SK-N-SH (cell line): Measurements from ENCODE around the gene MTFMT. TPM values are rescaled to one million over a fixed set of nuclear protein-coding genes. Genes with fewer than 3 reads are reported as not detected.

ENCODE experiments used
- CTCF ChIA-PET: fragments of 300-600, 350-600 bp; formaldehyde crosslinking; extraction: SDS; loops from one replicate; lab custom pipeline; 2021; lab: Yijun Ruan, JAX
- POLR2A ChIA-PET: fragments of 350-600 bp; sonication (Branson Sonifier 250); formaldehyde crosslinking; extraction: SDS; loops from one replicate; lab custom pipeline; 2020; ENCODE audit warnings: antibody characterized with exemption, inconsistent platforms; lab: Yijun Ruan, JAX
- DNase-seq: peaks from one replicate; pipeline ENCODE4 v3.0.0; 2012
- H2AFZ ChIP-seq: fragments of 200-600 bp; sonication (generic); 2 replicates; pipeline ENCODE4 v1.8.1; 2016; ENCODE audit warnings: antibody characterized with exemption, mild to moderate bottlenecking, low read depth
- H3F3A ChIP-seq: fragments of 200-600 bp; sonication (generic); replicated peaks from 2 replicates; pipeline ENCODE3; 2016; ENCODE audit warnings: antibody characterized with exemption, mild to moderate bottlenecking; ENCODE audit not compliant: insufficient read depth
- H3K27ac ChIP-seq, 2 experiments: fragments of 200-500 bp in 1 of 2; fragments of 200-600 bp in 1 of 2; sonication (Bioruptor generic) in 1 of 2; sonication (generic), shearing (Covaris generic) in 1 of 2; 2 replicates each; pipeline versions ENCODE4 v1.5.1 to v1.6.1; 2014 to 2016; ENCODE audit warnings: low read depth in 2 of 2, inconsistent platforms in 1 of 2, low read length in 1 of 2, mild to moderate bottlenecking in 1 of 2, mixed read lengths in 1 of 2
- H3K27me3 ChIP-seq: fragments of 200-600 bp; sonication (generic), shearing (Covaris generic); 2 replicates; pipeline ENCODE4 v1.6.1; 2016; ENCODE audit warnings: mixed run types; ENCODE audit not compliant: insufficient read depth
- H3K36me3 ChIP-seq, 2 experiments: fragments of 200-500 bp in 1 of 2; fragments of 200-600 bp in 1 of 2; sonication (Bioruptor generic) in 1 of 2; sonication (generic) in 1 of 2; replicated peaks in 1 of 2; 2 replicates each; pipeline versions ENCODE3 to v1.5.1; 2014 to 2016; ENCODE audit warnings: low read length in 1 of 2, mild to moderate bottlenecking in 1 of 2; ENCODE audit not compliant: insufficient read depth in 2 of 2, control insufficient read depth in 1 of 2
- H3K4me1 ChIP-seq, 2 experiments: fragments of 200-500 bp in 1 of 2; fragments of 200-600 bp in 1 of 2; sonication (Bioruptor generic) in 1 of 2; sonication (generic), shearing (Covaris generic) in 1 of 2; 2 replicates each; pipeline versions ENCODE4 v1.5.1 to v1.6.1; 2014 to 2016; ENCODE audit warnings: low read depth in 1 of 2, low read length in 1 of 2, mixed run types in 1 of 2; ENCODE audit not compliant: insufficient read depth in 2 of 2, control insufficient read depth in 1 of 2
- H3K4me2 ChIP-seq: fragments of 200-600 bp; sonication (generic), shearing (Covaris generic); 2 replicates; pipeline ENCODE4 v1.6.1; 2017; ENCODE audit warnings: mixed run types
- H3K4me3 ChIP-seq, 2 experiments: fragments of 200-500 bp in 1 of 2; fragments of 200-600 bp in 1 of 2; sonication (Bioruptor generic) in 1 of 2; sonication (generic), shearing (Covaris generic) in 1 of 2; 2 replicates each; pipeline versions ENCODE4 v1.5.1 to v1.8.1; 2014 to 2016; ENCODE audit warnings: low read depth in 2 of 2, inconsistent platforms in 1 of 2, low read length in 1 of 2, mild to moderate bottlenecking in 1 of 2, mixed read lengths in 1 of 2, moderate library complexity in 1 of 2
- H3K79me2 ChIP-seq: fragments of 200-600 bp; sonication (generic); 2 replicates; pipeline ENCODE4 v1.8.1; 2017; ENCODE audit warnings: mild to moderate bottlenecking; ENCODE audit not compliant: insufficient read depth
- H3K9ac ChIP-seq: fragments of 200-600 bp; sonication (generic); 2 replicates; pipeline ENCODE4 v1.6.1; 2017; ENCODE audit warnings: mixed run types
- H3K9me2 ChIP-seq: fragments of 200-600 bp; sonication (generic); 2 replicates; pipeline ENCODE4 v1.6.1; 2017; ENCODE audit warnings: mixed run types
- H3K9me3 ChIP-seq: fragments of 200-600 bp; sonication (generic); 2 replicates; pipeline ENCODE4 v1.6.1; 2017; ENCODE audit warnings: mixed run types, mild to moderate bottlenecking, moderate library complexity
- H4K20me1 ChIP-seq: fragments of 200-600 bp; sonication (generic); 2 replicates; pipeline ENCODE4 v1.6.1; 2017; ENCODE audit warnings: mild to moderate bottlenecking, mixed run types; ENCODE audit not compliant: insufficient read depth
- EP300 ChIP-seq, 2 experiments: IDR thresholded peaks; 2 replicates each; pipeline versions ENCODE4 v1.4.0 to v1.6.1; 2012; ENCODE audit warnings: borderline replicate concordance in 1 of 2, low read depth in 1 of 2, low read length in 1 of 2
- FOSL2 ChIP-seq: IDR thresholded peaks from 2 replicates; pipeline ENCODE4 v1.4.0; 2012; ENCODE audit warnings: low read depth, mild to moderate bottlenecking, moderate library complexity, borderline replicate concordance
- GABPA ChIP-seq: IDR thresholded peaks from 2 replicates; pipeline ENCODE4 v1.4.0; 2012; ENCODE audit warnings: low read depth, mild to moderate bottlenecking
- GATA2 ChIP-seq: sonication (generic); formaldehyde crosslinking; IDR thresholded peaks from 2 replicates; pipeline ENCODE4 v1.5.0; 2020; ENCODE audit warnings: mild to moderate bottlenecking, missing genetic modification reagents
- JUND ChIP-seq: IDR thresholded peaks from 2 replicates; pipeline ENCODE4 v1.4.0; 2012
- NFIC ChIP-seq: IDR thresholded peaks from 2 replicates; pipeline ENCODE4 v1.4.0; 2012; ENCODE audit warnings: borderline replicate concordance
- POLR2AphosphoS5 ChIP-seq: IDR thresholded peaks from 2 replicates; pipeline ENCODE4 v1.6.1; 2012; ENCODE audit warnings: low read depth, low read length
- RCOR1 ChIP-seq: fragments of 150-350 bp; IDR thresholded peaks from 2 replicates; pipeline ENCODE4 v1.6.1; 2017; ENCODE audit warnings: antibody characterized with exemption, low read length
- RXRA ChIP-seq: IDR thresholded peaks from 2 replicates; pipeline ENCODE4 v1.4.0; 2012; ENCODE audit warnings: low read depth, mild to moderate bottlenecking, borderline replicate concordance
- SMC3 ChIP-seq: IDR thresholded peaks from 2 replicates; pipeline ENCODE4 v1.6.1; 2012; ENCODE audit warnings: low read depth, low read length, improper control_type of control experiment
- TEAD4 ChIP-seq: IDR thresholded peaks from 2 replicates; pipeline ENCODE4 v1.4.0; 2012; ENCODE audit warnings: mild to moderate bottlenecking, borderline replicate concordance; ENCODE audit not compliant: insufficient read depth
- WGBS: methylation state at CpG from one replicate; pipeline ENCODE4 v1.1.6; 2017; ENCODE audit warnings: low lambda C conversion rate; 5-methylcytosine and 5-hydroxymethylcytosine counted together
- polyA plus RNA-seq, 3 experiments: library from polyadenylated mRNA; depleted of rRNA; stranded (reverse); fragments of >200 nt; gene quantifications; 2 replicates each; pipeline ENCODE4 v1.2.3, GENCODE V29; 2012
- TF ChIP-seq, protein P1 (sequence below): IDR thresholded peaks from 2 replicates; pipeline ENCODE4; 2012
- TF ChIP-seq, protein P2 (sequence below): IDR thresholded peaks from 2 replicates; pipeline ENCODE4 v1.4.0; 2012; ENCODE audit warnings: low read depth, borderline replicate concordance
- TF ChIP-seq, protein P3 (sequence below): IDR thresholded peaks from 2 replicates; pipeline ENCODE4 v1.6.1; 2012; ENCODE audit warnings: mild to moderate bottlenecking, low read depth, low read length, moderate library complexity
- TF ChIP-seq, protein P4 (sequence below): fragments of 150-350 bp; IDR thresholded peaks from 2 replicates; pipeline ENCODE4 v1.6.1; 2016; ENCODE audit warnings: mild to moderate bottlenecking, low read depth, low read length
- TF ChIP-seq, protein P5 (sequence below): fragments of 200-600 bp; sonication (generic); IDR thresholded peaks from 2 replicates; pipeline ENCODE4 v1.6.1; 2017; ENCODE audit warnings: antibody characterized with exemption, mild to moderate bottlenecking, moderate library complexity

Gene MTFMT
- polyA plus RNA-seq, 1 of the 3 experiments (the other 2 are of a cell fraction): 12.1 TPM

DNA sequence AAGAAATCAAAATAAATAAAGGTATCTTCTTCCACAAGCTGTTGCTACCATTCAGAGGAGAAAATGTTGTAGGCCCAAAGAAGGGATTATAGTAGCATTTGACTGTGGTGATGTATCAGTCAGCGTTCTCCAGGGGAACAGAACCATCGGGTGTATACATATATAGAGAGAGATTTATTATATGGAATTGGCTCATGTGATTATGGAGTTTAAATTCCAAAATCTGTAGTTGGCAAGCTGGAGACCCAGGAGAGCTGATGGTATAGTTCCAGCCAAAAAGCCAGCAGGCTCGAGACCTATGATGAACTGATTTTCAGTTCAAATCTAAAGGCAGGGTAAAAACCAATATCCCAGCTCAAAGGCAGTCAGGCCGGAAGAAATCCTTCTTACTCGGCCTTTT lies 32.4 kb downstream of the MTFMT start (continued):
- TF ChIP-seq, protein P1, sequence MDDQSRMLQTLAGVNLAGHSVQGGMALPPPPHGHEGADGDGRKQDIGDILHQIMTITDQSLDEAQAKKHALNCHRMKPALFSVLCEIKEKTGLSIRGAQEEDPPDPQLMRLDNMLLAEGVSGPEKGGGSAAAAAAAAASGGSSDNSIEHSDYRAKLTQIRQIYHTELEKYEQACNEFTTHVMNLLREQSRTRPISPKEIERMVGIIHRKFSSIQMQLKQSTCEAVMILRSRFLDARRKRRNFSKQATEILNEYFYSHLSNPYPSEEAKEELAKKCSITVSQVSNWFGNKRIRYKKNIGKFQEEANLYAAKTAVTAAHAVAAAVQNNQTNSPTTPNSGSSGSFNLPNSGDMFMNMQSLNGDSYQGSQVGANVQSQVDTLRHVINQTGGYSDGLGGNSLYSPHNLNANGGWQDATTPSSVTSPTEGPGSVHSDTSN: no peak
- TF ChIP-seq, protein P2, sequence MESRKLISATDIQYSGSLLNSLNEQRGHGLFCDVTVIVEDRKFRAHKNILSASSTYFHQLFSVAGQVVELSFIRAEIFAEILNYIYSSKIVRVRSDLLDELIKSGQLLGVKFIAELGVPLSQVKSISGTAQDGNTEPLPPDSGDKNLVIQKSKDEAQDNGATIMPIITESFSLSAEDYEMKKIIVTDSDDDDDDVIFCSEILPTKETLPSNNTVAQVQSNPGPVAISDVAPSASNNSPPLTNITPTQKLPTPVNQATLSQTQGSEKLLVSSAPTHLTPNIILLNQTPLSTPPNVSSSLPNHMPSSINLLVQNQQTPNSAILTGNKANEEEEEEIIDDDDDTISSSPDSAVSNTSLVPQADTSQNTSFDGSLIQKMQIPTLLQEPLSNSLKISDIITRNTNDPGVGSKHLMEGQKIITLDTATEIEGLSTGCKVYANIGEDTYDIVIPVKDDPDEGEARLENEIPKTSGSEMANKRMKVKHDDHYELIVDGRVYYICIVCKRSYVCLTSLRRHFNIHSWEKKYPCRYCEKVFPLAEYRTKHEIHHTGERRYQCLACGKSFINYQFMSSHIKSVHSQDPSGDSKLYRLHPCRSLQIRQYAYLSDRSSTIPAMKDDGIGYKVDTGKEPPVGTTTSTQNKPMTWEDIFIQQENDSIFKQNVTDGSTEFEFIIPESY: no peak
- TF ChIP-seq, protein P3, sequence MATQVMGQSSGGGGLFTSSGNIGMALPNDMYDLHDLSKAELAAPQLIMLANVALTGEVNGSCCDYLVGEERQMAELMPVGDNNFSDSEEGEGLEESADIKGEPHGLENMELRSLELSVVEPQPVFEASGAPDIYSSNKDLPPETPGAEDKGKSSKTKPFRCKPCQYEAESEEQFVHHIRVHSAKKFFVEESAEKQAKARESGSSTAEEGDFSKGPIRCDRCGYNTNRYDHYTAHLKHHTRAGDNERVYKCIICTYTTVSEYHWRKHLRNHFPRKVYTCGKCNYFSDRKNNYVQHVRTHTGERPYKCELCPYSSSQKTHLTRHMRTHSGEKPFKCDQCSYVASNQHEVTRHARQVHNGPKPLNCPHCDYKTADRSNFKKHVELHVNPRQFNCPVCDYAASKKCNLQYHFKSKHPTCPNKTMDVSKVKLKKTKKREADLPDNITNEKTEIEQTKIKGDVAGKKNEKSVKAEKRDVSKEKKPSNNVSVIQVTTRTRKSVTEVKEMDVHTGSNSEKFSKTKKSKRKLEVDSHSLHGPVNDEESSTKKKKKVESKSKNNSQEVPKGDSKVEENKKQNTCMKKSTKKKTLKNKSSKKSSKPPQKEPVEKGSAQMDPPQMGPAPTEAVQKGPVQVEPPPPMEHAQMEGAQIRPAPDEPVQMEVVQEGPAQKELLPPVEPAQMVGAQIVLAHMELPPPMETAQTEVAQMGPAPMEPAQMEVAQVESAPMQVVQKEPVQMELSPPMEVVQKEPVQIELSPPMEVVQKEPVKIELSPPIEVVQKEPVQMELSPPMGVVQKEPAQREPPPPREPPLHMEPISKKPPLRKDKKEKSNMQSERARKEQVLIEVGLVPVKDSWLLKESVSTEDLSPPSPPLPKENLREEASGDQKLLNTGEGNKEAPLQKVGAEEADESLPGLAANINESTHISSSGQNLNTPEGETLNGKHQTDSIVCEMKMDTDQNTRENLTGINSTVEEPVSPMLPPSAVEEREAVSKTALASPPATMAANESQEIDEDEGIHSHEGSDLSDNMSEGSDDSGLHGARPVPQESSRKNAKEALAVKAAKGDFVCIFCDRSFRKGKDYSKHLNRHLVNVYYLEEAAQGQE: no peak
- no peak for TF ChIP-seq SMC3
- TF ChIP-seq GABPA: no peak
- TF ChIP-seq POLR2AphosphoS5: no peak
- no peak for TF ChIP-seq EP300 (IDR thresholded peaks at IDR 0.05; ENCODE audit: borderline replicate concordance in 1 of 2, low read depth in 1 of 2, low read length in 1 of 2)
- TF ChIP-seq, all 33 proteins: peak for 0

DNA sequence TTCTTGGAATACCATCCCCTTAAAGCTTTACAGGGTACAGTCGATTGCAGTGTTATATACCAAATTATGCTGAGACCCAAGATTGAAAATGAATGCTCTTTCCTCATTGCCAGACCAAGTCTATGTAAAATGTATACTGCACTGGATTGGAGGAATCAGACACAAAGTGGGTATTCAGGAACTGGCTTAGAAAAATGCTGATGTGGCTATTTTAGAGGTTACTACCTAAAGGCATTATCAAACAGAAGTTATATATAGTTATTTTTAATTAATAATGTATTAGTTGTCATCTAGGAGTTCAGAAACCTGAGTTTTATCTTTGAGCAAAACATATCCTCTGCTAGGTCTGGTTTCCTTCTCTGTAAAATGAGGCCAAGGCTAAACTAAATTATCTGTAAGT lies 36.1 kb downstream of the MTFMT start:
- no peaks in the 10 kb centered on the region for H3K27me3 ChIP-seq
- 80% methylated on average over 1 of the region's 1 CpG for WGBS
- CTCF ChIA-PET: no interaction called here
- TF ChIP-seq SMC3 (no peak), FOSL2 (no peak), JUND (no peak), RXRA (no peak), TEAD4 (no peak), NFIC (no peak), GATA2 (CRISPR knock-in tag) (no peak), RCOR1 (no peak)
- TF ChIP-seq, protein P3: no peak
- TF ChIP-seq, protein P4, sequence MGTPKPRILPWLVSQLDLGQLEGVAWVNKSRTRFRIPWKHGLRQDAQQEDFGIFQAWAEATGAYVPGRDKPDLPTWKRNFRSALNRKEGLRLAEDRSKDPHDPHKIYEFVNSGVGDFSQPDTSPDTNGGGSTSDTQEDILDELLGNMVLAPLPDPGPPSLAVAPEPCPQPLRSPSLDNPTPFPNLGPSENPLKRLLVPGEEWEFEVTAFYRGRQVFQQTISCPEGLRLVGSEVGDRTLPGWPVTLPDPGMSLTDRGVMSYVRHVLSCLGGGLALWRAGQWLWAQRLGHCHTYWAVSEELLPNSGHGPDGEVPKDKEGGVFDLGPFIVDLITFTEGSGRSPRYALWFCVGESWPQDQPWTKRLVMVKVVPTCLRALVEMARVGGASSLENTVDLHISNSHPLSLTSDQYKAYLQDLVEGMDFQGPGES: no peak
- TF ChIP-seq, protein P1: no peak
- TF ChIP-seq, protein P5, sequence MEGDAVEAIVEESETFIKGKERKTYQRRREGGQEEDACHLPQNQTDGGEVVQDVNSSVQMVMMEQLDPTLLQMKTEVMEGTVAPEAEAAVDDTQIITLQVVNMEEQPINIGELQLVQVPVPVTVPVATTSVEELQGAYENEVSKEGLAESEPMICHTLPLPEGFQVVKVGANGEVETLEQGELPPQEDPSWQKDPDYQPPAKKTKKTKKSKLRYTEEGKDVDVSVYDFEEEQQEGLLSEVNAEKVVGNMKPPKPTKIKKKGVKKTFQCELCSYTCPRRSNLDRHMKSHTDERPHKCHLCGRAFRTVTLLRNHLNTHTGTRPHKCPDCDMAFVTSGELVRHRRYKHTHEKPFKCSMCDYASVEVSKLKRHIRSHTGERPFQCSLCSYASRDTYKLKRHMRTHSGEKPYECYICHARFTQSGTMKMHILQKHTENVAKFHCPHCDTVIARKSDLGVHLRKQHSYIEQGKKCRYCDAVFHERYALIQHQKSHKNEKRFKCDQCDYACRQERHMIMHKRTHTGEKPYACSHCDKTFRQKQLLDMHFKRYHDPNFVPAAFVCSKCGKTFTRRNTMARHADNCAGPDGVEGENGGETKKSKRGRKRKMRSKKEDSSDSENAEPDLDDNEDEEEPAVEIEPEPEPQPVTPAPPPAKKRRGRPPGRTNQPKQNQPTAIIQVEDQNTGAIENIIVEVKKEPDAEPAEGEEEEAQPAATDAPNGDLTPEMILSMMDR: no peak

More for the DNA sequence above, 36.1 kb downstream of the MTFMT start:
- peaks cover 0 to 2% of the 10 kb centered on the region in 2 experiments; a peak in 2 of 4 replicates for H3K4me1 ChIP-seq
- no peaks in the 10 kb centered on the region for H3K36me3 ChIP-seq
- H3K9ac ChIP-seq: no peak overlapping the region
- POLR2A ChIA-PET: no interaction called here
- H3K4me2 ChIP-seq: no peak overlapping the region
- no peak for DNase-seq
- peaks cover 13% of the 10 kb centered on the region for H3K79me2 ChIP-seq
- no peak overlapping the region for H2AFZ ChIP-seq
- H3K9me3 ChIP-seq: no peaks in the 10 kb centered on the region
- H3K4me3 ChIP-seq: no peak overlapping the region
- H3F3A ChIP-seq: peaks cover 8% of the 10 kb centered on the region
- H3K9me2 ChIP-seq: no peaks in the 10 kb centered on the region
- H3K27ac ChIP-seq: no peak overlapping the region
- H4K20me1 ChIP-seq: no peaks in the 10 kb centered on the region
